MM.1S (cell line): ENCODE measurements around the gene BCAT1.

ENCODE experiments used
- DNase-seq: peaks from one replicate; pipeline ENCODE4 v3.0.0-alpha.2; 2015
- H2AFZ ChIP-seq: fragments of 300-600 bp; sonication (generic); 2 replicates; pipeline ENCODE4 v1.6.0; 2016; ENCODE audit warnings: antibody characterized with exemption, low read length
- H3F3A ChIP-seq: fragments of 300-600 bp; sonication (generic); 2 replicates; pipeline ENCODE4 v1.6.1; 2016; ENCODE audit warnings: mild to moderate bottlenecking, antibody characterized with exemption, low read length, moderate library complexity, mixed read lengths; ENCODE audit not compliant: insufficient read depth
- H3K27ac ChIP-seq: fragments of 300-600 bp; sonication (generic); 2 replicates; pipeline ENCODE4 v1.5.1; 2016; ENCODE audit warnings: mild to moderate bottlenecking, low read length
- H3K27me3 ChIP-seq: fragments of 300-600 bp; sonication (generic); replicated peaks from 2 replicates; pipeline ENCODE4 v1.6.0; 2016; ENCODE audit warnings: low read length; ENCODE audit not compliant: insufficient read depth
- H3K36me3 ChIP-seq: fragments of 300-600 bp; sonication (generic); replicated peaks from 2 replicates; pipeline ENCODE4 v1.6.1; 2016; ENCODE audit warnings: mild to moderate bottlenecking, low read length, mixed read lengths; ENCODE audit not compliant: insufficient read depth
- H3K4me1 ChIP-seq: fragments of 300-600 bp; sonication (generic); 2 replicates; pipeline ENCODE4 v1.6.1; 2016; ENCODE audit warnings: low read length, mixed read lengths
- H3K4me2 ChIP-seq: fragments of 300-600 bp; sonication (generic); 2 replicates; pipeline ENCODE4 v1.6.0; 2016; ENCODE audit warnings: low read depth, low read length
- H3K4me3 ChIP-seq: fragments of 300-600 bp; sonication (generic); 2 replicates; pipeline ENCODE4 v1.5.1; 2016; ENCODE audit warnings: low read length, mixed read lengths
- H3K79me2 ChIP-seq: fragments of 300-600 bp; sonication (generic); 2 replicates; pipeline ENCODE4 v1.6.1; 2016; ENCODE audit warnings: mixed run types, low read length, mixed read lengths
- H3K9ac ChIP-seq: fragments of 300-600 bp; sonication (generic); 2 replicates; pipeline ENCODE4 v1.6.1; 2016; ENCODE audit warnings: low read length, mixed read lengths
- H3K9me2 ChIP-seq: fragments of 300-600 bp; sonication (generic); replicated peaks from 2 replicates; pipeline ENCODE4 v1.6.1; 2016; ENCODE audit warnings: mild to moderate bottlenecking, low read length, mixed read lengths; ENCODE audit not compliant: insufficient read depth
- H3K9me3 ChIP-seq: fragments of 300-600 bp; sonication (generic); replicated peaks from 2 replicates; pipeline ENCODE4 v1.6.1; 2016; ENCODE audit warnings: mild to moderate bottlenecking, low read length, mixed read lengths; ENCODE audit not compliant: insufficient read depth
- H4K20me1 ChIP-seq: fragments of 300-600 bp; sonication (generic); 2 replicates; pipeline ENCODE4 v1.6.1; 2016; ENCODE audit warnings: mild to moderate bottlenecking, low read length, moderate library complexity, mixed read lengths; ENCODE audit not compliant: insufficient read depth
- EZH2 ChIP-seq: fragments of 300-600 bp; sonication (generic); optimal IDR thresholded peaks from 2 replicates; pipeline ENCODE3; 2017; ENCODE audit warnings: low read depth, mild to moderate bottlenecking, antibody characterized with exemption, low read length, mixed read lengths
- EZH2phosphoT487 ChIP-seq: fragments of 300-600 bp; sonication (generic); IDR thresholded peaks from 2 replicates; pipeline ENCODE4 v1.6.1; 2018; ENCODE audit warnings: antibody characterized with exemption, low read length
- TF ChIP-seq, protein P1 (sequence below): fragments of 300-600 bp; sonication (generic); IDR thresholded peaks from 2 replicates; pipeline ENCODE4 v1.5.1; 2016; ENCODE audit warnings: antibody characterized with exemption, low read length, mixed read lengths

The BCAT1 gene

DNA sequence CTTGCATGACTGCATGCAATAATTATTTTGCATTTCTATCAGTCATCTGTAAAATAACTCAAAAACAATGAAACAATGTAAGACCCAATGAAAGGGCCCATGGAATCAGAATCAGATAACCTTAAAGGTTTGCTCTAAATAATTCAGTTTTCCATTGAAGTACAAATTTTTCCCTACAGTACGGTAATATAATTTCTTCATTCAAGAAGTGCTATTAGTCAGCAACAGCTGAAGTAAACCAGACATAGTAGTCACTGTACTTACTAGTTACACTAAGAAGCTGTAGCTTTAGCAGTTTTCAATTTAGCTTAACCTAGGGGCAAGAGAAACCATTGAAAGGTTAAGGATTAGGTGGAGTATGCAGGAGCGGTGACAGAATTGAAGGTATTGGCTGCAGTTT, 43.5 kb downstream of the BCAT1 start:
- Histone ChIP-seq H3K9me2 (no peaks in the 10 kb centered on the region), H3K27ac (no peak overlapping the region), H3K9me3 (no peaks in the 10 kb centered on the region), H3K27me3 (no peaks in the 10 kb centered on the region), H4K20me1 (no peaks in the 10 kb centered on the region), H3K4me2 (no peak overlapping the region), H3F3A (no peaks in the 10 kb centered on the region), H3K79me2 (no peaks in the 10 kb centered on the region), H2AFZ (no peak overlapping the region), H3K4me1 (no peaks in the 10 kb centered on the region), H3K36me3 (no peaks in the 10 kb centered on the region), H3K4me3 (no peak overlapping the region), H3K9ac (no peak overlapping the region)
- DNase-seq: no peak
- TF ChIP-seq, protein P1, sequence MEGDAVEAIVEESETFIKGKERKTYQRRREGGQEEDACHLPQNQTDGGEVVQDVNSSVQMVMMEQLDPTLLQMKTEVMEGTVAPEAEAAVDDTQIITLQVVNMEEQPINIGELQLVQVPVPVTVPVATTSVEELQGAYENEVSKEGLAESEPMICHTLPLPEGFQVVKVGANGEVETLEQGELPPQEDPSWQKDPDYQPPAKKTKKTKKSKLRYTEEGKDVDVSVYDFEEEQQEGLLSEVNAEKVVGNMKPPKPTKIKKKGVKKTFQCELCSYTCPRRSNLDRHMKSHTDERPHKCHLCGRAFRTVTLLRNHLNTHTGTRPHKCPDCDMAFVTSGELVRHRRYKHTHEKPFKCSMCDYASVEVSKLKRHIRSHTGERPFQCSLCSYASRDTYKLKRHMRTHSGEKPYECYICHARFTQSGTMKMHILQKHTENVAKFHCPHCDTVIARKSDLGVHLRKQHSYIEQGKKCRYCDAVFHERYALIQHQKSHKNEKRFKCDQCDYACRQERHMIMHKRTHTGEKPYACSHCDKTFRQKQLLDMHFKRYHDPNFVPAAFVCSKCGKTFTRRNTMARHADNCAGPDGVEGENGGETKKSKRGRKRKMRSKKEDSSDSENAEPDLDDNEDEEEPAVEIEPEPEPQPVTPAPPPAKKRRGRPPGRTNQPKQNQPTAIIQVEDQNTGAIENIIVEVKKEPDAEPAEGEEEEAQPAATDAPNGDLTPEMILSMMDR: no peak
- TF ChIP-seq EZH2 (no peak), EZH2phosphoT487 (no peak)

DNA sequence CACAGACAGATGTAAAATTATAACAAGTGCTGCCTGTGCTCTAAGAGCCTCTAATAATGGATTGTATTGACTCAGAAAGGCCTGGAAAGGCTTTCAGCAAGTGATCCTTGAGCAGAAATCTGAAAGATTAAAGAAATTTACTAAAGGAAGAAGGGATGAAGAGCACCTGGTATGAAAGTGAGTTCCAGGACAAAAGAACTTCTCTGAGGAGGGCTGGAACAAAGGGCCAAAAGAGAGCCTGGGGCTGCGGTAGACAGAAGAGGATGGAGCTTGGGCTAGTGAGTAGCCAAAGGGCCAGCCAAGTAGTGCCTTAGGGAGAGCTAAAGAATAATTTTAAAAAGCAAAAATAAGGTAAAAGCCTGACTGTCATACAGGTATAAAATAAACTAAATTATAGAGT, 44.0 kb downstream of the BCAT1 start:
- H2AFZ ChIP-seq: no peak overlapping the region

GRCh38 chr12:24903329-24904088, 45.4 kb downstream of the BCAT1 start:
- no peak for DNase-seq
- Histone ChIP-seq H3K9me2 (no peaks in the 10 kb centered on the region), H2AFZ (no peak overlapping the region), H3K4me3 (no peak overlapping the region), H3K27ac (no peak overlapping the region), H4K20me1 (no peaks in the 10 kb centered on the region), H3K27me3 (no peaks in the 10 kb centered on the region), H3K4me2 (no peak overlapping the region), H3K36me3 (no peaks in the 10 kb centered on the region), H3K79me2 (no peaks in the 10 kb centered on the region), H3K9ac (no peak overlapping the region), H3F3A (no peaks in the 10 kb centered on the region), H3K4me1 (no peaks in the 10 kb centered on the region), H3K9me3 (no peaks in the 10 kb centered on the region)
- no peak for TF ChIP-seq EZH2
- TF ChIP-seq EZH2phosphoT487: no peak
- TF ChIP-seq, protein P1: no peak

More for the DNA sequence above, 44.0 kb downstream of the BCAT1 start:
- Histone ChIP-seq H3K9ac (no peak overlapping the region), H3K79me2 (no peaks in the 10 kb centered on the region), H3K27me3 (no peaks in the 10 kb centered on the region), H3F3A (no peaks in the 10 kb centered on the region), H3K4me3 (no peak overlapping the region), H3K9me3 (no peaks in the 10 kb centered on the region), H3K36me3 (no peaks in the 10 kb centered on the region), H3K4me1 (no peaks in the 10 kb centered on the region), H3K27ac (no peak overlapping the region), H3K9me2 (no peaks in the 10 kb centered on the region), H3K4me2 (no peak overlapping the region), H4K20me1 (no peaks in the 10 kb centered on the region)
- TF ChIP-seq, protein P1: no peak
- TF ChIP-seq EZH2phosphoT487 (no peak), EZH2 (no peak)
- DNase-seq: no peak
